ENCODE data around the gene ARHGEF12. TPM values are rescaled to one million over a fixed set of nuclear protein-coding genes. Genes with fewer than 3 reads are reported as not detected.

The ARHGEF12 gene
- total and polyA plus RNA-seq, 2 donors (not counting 1 experiment from before 2014, with no cell fraction given): 2.0 to 21.6 TPM

DNA sequence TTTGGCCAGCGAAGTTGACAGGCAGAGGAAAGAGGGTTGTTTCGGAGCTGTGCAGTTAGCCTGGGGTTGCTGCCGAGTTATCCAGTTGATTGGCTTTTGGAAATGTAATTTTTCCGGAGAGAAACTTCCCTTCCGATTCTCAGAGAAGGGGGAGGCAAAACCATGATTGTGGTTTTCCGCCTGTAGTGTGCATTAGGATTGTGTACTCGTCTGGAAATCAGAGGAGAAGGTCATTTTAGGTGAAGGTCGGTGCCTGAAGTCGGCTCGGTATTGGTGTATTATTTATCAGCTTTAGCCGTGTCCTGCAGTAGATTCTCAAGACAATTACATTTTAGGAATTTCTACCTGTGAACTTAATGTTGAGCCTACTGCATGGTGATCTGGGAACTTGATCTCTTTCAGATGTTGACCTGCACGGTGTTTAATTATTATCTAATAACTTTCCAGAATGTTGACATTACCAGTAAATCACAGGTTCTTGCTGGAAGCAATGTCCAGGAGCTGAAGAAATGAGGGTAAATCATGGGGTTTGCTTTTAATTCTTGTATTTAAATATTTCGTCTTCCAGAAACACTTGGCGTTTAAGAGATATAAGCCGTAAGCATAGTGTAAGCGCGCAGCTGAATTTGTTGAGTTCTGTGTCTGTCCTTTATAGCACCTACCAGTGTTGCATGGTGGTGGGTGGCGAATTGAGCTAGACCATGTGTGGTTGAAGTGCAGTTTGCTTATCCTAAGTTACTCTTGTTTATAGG lies 1.3 kb downstream of the ARHGEF12 start:
- Histone ChIP-seq H3K36me3 (replicated peaks in 1 of 2; ENCODE audit: control extremely low read depth in 1 of 2, control insufficient read depth in 1 of 2, extremely low read depth in 1 of 2, insufficient read depth in 2 of 2, low read length in 1 of 2) (no peaks in the 10 kb centered on the region), H3K79me2 (ENCODE audit: control insufficient read depth, insufficient read depth, low read length) (peaks cover 25% of the 10 kb centered on the region), H3K4me3 (ENCODE audit: control extremely low read depth in 1 of 5, extremely low read depth in 1 of 5, insufficient read depth in 1 of 5, low read depth in 2 of 5, low read length in 4 of 5) (peak overlapping the region; percentile 42 to 77 (median 75)), H3K4me1 (ENCODE audit: control insufficient read depth in 2 of 2, insufficient read depth in 2 of 2, low read length in 2 of 2) (peaks cover 22 to 40% of the 10 kb centered on the region in 2 donors), H2AFZ (ENCODE audit: insufficient read depth, low read depth, low read length, poor library complexity, severe bottlenecking) (peak overlapping the region; percentile 82), H3K9ac (ENCODE audit: low read length) (peak overlapping the region; percentile 77), H3K9me3 (ENCODE audit: control extremely low read depth in 1 of 3, control insufficient read depth in 2 of 3, insufficient read depth in 1 of 3, low read length in 2 of 3) (peaks cover 0 to 3% (median 1%) of the 10 kb centered on the region in 3 donors), H3K27ac (ENCODE audit: low read length in 2 of 2) (no peak overlapping the region), H3K27me3 (replicated peaks in 1 of 4; ENCODE audit: control extremely low read depth in 1 of 4, control insufficient read depth in 3 of 4, insufficient read depth in 4 of 4, low read length in 3 of 4) (peaks cover 3 to 55% (median 42%) of the 10 kb centered on the region in 4 experiments), H3K4me2 (replicated peaks; ENCODE audit: low read depth, low read length, poor library complexity, severe bottlenecking) (peak overlapping the region; percentile 97), H4K20me1 (ENCODE audit: control insufficient read depth, insufficient read depth, low read length, poor library complexity, severe bottlenecking) (peaks cover 47% of the 10 kb centered on the region)
- Mint-ChIP-seq H3K9me3 (ENCODE audit: insufficient read depth) (no peaks in the 10 kb centered on the region), H3K4me1 (peaks cover 35% of the 10 kb centered on the region), H3K4me3 (peak overlapping the region; percentile 93), H3K27me3 (peaks cover 54% of the 10 kb centered on the region), H3K27ac (no peak overlapping the region)
- TF ChIP-seq, protein P1, sequence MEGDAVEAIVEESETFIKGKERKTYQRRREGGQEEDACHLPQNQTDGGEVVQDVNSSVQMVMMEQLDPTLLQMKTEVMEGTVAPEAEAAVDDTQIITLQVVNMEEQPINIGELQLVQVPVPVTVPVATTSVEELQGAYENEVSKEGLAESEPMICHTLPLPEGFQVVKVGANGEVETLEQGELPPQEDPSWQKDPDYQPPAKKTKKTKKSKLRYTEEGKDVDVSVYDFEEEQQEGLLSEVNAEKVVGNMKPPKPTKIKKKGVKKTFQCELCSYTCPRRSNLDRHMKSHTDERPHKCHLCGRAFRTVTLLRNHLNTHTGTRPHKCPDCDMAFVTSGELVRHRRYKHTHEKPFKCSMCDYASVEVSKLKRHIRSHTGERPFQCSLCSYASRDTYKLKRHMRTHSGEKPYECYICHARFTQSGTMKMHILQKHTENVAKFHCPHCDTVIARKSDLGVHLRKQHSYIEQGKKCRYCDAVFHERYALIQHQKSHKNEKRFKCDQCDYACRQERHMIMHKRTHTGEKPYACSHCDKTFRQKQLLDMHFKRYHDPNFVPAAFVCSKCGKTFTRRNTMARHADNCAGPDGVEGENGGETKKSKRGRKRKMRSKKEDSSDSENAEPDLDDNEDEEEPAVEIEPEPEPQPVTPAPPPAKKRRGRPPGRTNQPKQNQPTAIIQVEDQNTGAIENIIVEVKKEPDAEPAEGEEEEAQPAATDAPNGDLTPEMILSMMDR (IDR thresholded peaks at IDR 0.05): no peak
- TF ChIP-seq EZH2 (IDR thresholded peaks at IDR 0.05; ENCODE audit: borderline replicate concordance, insufficient read depth, low read depth, low read length, poor library complexity, severe bottlenecking): no peak
- ChIA-PET CTCF (interaction anchor here (1.1 to 1.4 kb wide), 2 partner anchors 68 to 347 kb away, joined by 3 to 5 read pairs; no protein-coding TSS in a partner anchor), POLR2A (no interaction called here)
- 44% methylated on average over 14 of the region's 18 CpGs for WGBS (ENCODE audit: insufficient coverage)
- intact Hi-C loops (cut with micrococcal nuclease): loop anchor here (5.0 to 10.0 kb wide), 4 partner anchors 87 to 957 kb away; partner anchors contain the start of genes GRIK4, NECTIN1 and SC5D
- peak; percentile 21 for DNase-seq
- no peak for ATAC-seq (ENCODE audit: low read depth)
